ENCODE data around the gene RASGEF1B.

RASGEF1B gene

DNA sequence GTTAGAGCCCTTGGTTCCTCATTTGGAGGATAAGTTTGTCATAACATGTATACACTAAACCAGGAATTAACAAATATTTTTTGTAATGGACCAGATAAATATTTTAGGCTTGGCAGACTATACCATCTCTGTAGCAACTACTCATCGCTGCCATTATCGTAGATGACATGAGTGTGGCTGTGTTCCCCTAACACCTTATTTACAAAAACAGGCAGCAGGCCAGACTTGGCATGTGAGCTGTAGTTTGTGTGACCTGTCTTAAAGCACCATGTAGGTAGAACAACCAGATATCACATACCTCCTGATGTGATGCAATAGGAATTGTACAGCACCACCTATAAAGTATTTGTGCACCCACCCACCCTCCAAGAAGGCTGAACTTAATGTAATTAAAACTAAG, 82.0 kb downstream of the RASGEF1B start:
- no peaks in the 10 kb centered on the region for H3K79me2 ChIP-seq (ENCODE audit: control insufficient read depth, insufficient read depth, low read length, poor library complexity)
- no peak overlapping the region for H2BK12ac ChIP-seq (ENCODE audit: low read length)
- H2BK5ac ChIP-seq (ENCODE audit: low read depth, low read length, poor library complexity), result no peak overlapping the region
- no peak overlapping the region for H3K27ac ChIP-seq (ENCODE audit: low read depth, low read length)
- WGBS (ENCODE audit: extremely low coverage, insufficient coverage, insufficient read length), result no CpG with 5 or more reads among the region's 2 CpGs
- no peak overlapping the region for H3K4ac ChIP-seq (ENCODE audit: low read depth, low read length)
- H4K12ac ChIP-seq (ENCODE audit: low read depth, low read length), result no peak overlapping the region
- H3K4me2 ChIP-seq (ENCODE audit: low read length), result no peak overlapping the region
- H3K23ac ChIP-seq (ENCODE audit: low read length), result no peak overlapping the region
- no peak overlapping the region for H2BK120ac ChIP-seq (ENCODE audit: insufficient read depth, low read length, poor library complexity)
- no peaks in the 10 kb centered on the region for H3K9me3 ChIP-seq (ENCODE audit: insufficient read depth, low read depth, low read length)
- no peaks in the 10 kb centered on the region for H3K79me1 ChIP-seq (ENCODE audit: low read length)
- H2AFZ ChIP-seq (ENCODE audit: insufficient read depth, low read length, poor library complexity), result no peak overlapping the region
- DNase-seq, result no peak
- H3K36me3 ChIP-seq (ENCODE audit: control insufficient read depth in 1 of 2, insufficient read depth in 2 of 2, low read length in 2 of 2), result no peaks in the 10 kb centered on the region
- no peak overlapping the region for H2AK5ac ChIP-seq (ENCODE audit: low read length)
- H4K8ac ChIP-seq (ENCODE audit: low read depth, low read length), result no peak overlapping the region
- H4K91ac ChIP-seq (ENCODE audit: low read depth, low read length), result no peak overlapping the region
- H3K9ac ChIP-seq (ENCODE audit: low read length), result no peak overlapping the region
- no peaks in the 10 kb centered on the region for H3K27me3 ChIP-seq (ENCODE audit: insufficient read depth, low read length)
- no peak overlapping the region for H3K4me3 ChIP-seq (ENCODE audit: low read depth, low read length)
- H3K18ac ChIP-seq (ENCODE audit: low read length), result no peak overlapping the region
- H3K4me1 ChIP-seq (ENCODE audit: control insufficient read depth in 1 of 2, insufficient read depth in 2 of 2, low read length in 2 of 2), result no peaks in the 10 kb centered on the region
- no peak overlapping the region for H3K14ac ChIP-seq (ENCODE audit: low read length)

DNA sequence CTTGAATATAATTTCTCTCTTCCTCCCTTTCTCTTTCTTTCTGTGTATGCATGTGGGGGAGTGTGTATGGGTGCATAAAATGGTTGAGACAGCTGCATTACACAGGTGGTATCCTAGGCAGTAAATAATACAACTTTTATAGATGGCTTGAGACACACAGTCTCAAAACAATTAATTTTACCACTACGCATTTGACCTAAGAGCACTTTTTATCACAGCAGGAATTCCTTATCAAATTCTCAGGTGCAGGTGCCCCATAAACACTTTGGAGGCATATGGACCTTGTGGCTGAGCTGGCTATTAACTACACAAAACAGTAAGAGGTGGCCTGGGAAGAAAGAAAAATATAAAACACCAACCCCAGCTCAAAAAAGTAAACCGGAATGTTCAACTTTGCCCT, 91.3 kb downstream of the RASGEF1B start:
- no peak overlapping the region for H3K27ac ChIP-seq (ENCODE audit: low read depth, low read length)
- no peak overlapping the region for H3K14ac ChIP-seq (ENCODE audit: low read length)
- H3K9me3 ChIP-seq (ENCODE audit: insufficient read depth, low read depth, low read length), result no peaks in the 10 kb centered on the region
- H3K9ac ChIP-seq (ENCODE audit: low read length), result no peak overlapping the region
- no peak overlapping the region for H3K23ac ChIP-seq (ENCODE audit: low read length)
- no peak overlapping the region for H2AK5ac ChIP-seq (ENCODE audit: low read length)
- no peak overlapping the region for H3K4me2 ChIP-seq (ENCODE audit: low read length)
- H2AFZ ChIP-seq (ENCODE audit: insufficient read depth, low read length, poor library complexity), result no peak overlapping the region
- no peaks in the 10 kb centered on the region for H3K27me3 ChIP-seq (ENCODE audit: insufficient read depth, low read length)
- H2BK5ac ChIP-seq (ENCODE audit: low read depth, low read length, poor library complexity), result no peak overlapping the region
- no peak overlapping the region for H4K91ac ChIP-seq (ENCODE audit: low read depth, low read length)
- H4K8ac ChIP-seq (ENCODE audit: low read depth, low read length), result no peak overlapping the region
- H3K18ac ChIP-seq (ENCODE audit: low read length), result no peak overlapping the region
- no peak overlapping the region for H3K4me3 ChIP-seq (ENCODE audit: low read depth, low read length)
- no peaks in the 10 kb centered on the region for H3K36me3 ChIP-seq (ENCODE audit: control insufficient read depth in 1 of 2, insufficient read depth in 2 of 2, low read length in 2 of 2)
- H3K79me2 ChIP-seq (ENCODE audit: control insufficient read depth, insufficient read depth, low read length, poor library complexity), result no peaks in the 10 kb centered on the region
- no peak for DNase-seq
- H2BK12ac ChIP-seq (ENCODE audit: low read length), result no peak overlapping the region
- H3K4ac ChIP-seq (ENCODE audit: low read depth, low read length), result no peak overlapping the region
- no peak overlapping the region for H2BK120ac ChIP-seq (ENCODE audit: insufficient read depth, low read length, poor library complexity)
- H3K79me1 ChIP-seq (ENCODE audit: low read length), result no peaks in the 10 kb centered on the region
- no CpG with 5 or more reads among the region's 2 CpGs for WGBS (ENCODE audit: extremely low coverage, insufficient coverage, insufficient read length)
- no peak overlapping the region for H4K12ac ChIP-seq (ENCODE audit: low read depth, low read length)
- H3K4me1 ChIP-seq (ENCODE audit: control insufficient read depth in 1 of 2, insufficient read depth in 2 of 2, low read length in 2 of 2), result no peaks in the 10 kb centered on the region

DNA sequence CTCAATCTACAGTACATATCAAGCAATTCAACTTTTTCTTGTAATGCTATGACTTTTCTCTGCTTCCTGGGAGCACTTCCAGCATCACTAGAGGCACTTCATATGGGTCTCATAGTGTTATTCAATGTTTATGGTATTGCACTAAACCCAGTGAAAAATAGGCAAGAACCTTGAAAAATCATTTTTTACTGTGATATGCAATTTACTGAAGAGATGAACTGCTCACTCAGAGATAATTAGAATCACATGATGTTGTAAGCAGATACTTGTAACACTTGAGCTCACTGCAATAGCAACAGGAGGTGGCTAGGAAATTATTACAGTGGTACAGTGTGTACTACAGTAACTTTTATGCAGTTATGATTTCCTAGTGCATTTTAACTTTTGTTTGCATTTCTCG, 93.3 kb downstream of the RASGEF1B start:
- Histone ChIP-seq H2BK120ac (ENCODE audit: insufficient read depth, low read length, poor library complexity) (no peak overlapping the region), H2BK5ac (ENCODE audit: low read depth, low read length, poor library complexity) (no peak overlapping the region), H2AFZ (ENCODE audit: insufficient read depth, low read length, poor library complexity) (no peak overlapping the region), H3K9ac (ENCODE audit: low read length) (no peak overlapping the region), H3K4me3 (ENCODE audit: low read depth, low read length) (no peak overlapping the region), H3K18ac (ENCODE audit: low read length) (no peak overlapping the region), H3K27me3 (ENCODE audit: insufficient read depth, low read length) (no peaks in the 10 kb centered on the region), H4K8ac (ENCODE audit: low read depth, low read length) (no peak overlapping the region), H2AK5ac (ENCODE audit: low read length) (no peak overlapping the region), H2BK12ac (ENCODE audit: low read length) (no peak overlapping the region), H3K9me3 (ENCODE audit: insufficient read depth, low read depth, low read length) (no peaks in the 10 kb centered on the region), H3K4me1 (ENCODE audit: control insufficient read depth in 1 of 2, insufficient read depth in 2 of 2, low read length in 2 of 2) (no peaks in the 10 kb centered on the region), H3K36me3 (ENCODE audit: control insufficient read depth in 1 of 2, insufficient read depth in 2 of 2, low read length in 2 of 2) (no peaks in the 10 kb centered on the region), H4K12ac (ENCODE audit: low read depth, low read length) (no peak overlapping the region), H3K14ac (ENCODE audit: low read length) (no peak overlapping the region), H4K91ac (ENCODE audit: low read depth, low read length) (no peak overlapping the region), H3K79me1 (ENCODE audit: low read length) (no peaks in the 10 kb centered on the region), H3K4ac (ENCODE audit: low read depth, low read length) (no peak overlapping the region), H3K79me2 (ENCODE audit: control insufficient read depth, insufficient read depth, low read length, poor library complexity) (no peaks in the 10 kb centered on the region), H3K23ac (ENCODE audit: low read length) (no peak overlapping the region), H3K4me2 (ENCODE audit: low read length) (no peak overlapping the region), H3K27ac (ENCODE audit: low read depth, low read length) (no peak overlapping the region)
- DNase-seq, result no peak
- no CpG with 5 or more reads among the region's 1 CpG for WGBS (ENCODE audit: extremely low coverage, insufficient coverage, insufficient read length)

DNA sequence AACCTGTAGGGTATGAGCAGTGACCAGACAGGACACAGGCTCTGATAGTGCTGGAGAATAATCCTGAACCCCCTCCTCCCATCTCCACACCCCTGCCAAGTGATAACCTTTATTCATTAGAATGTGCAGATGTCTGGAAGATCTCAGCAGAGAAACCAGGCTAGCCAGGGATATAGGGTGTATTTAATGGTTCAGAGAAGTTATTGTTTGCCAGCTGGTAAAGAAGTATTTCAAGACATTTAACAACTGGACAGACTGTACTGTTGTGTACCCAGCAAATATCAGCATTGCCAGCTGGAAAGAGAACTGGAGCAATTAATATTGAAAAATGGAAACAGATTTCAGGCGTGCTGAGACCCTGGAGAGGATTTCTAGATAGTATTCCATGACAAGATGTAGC, 94.5 kb downstream of the RASGEF1B start:
- no peak overlapping the region for H3K14ac ChIP-seq (ENCODE audit: low read length)
- no peaks in the 10 kb centered on the region for H3K27me3 ChIP-seq (ENCODE audit: insufficient read depth, low read length)
- H3K4me3 ChIP-seq (ENCODE audit: low read depth, low read length), result no peak overlapping the region

More for the DNA sequence above, 94.5 kb downstream of the RASGEF1B start:
- no peaks in the 10 kb centered on the region for H3K79me2 ChIP-seq (ENCODE audit: control insufficient read depth, insufficient read depth, low read length, poor library complexity)
- no peaks in the 10 kb centered on the region for H3K79me1 ChIP-seq (ENCODE audit: low read length)
- no peak overlapping the region for H4K91ac ChIP-seq (ENCODE audit: low read depth, low read length)
- no peak overlapping the region for H3K9ac ChIP-seq (ENCODE audit: low read length)
- no CpG with 5 or more reads among the region's 1 CpG for WGBS (ENCODE audit: extremely low coverage, insufficient coverage, insufficient read length)
- H3K27ac ChIP-seq (ENCODE audit: low read depth, low read length), result no peak overlapping the region
- H2BK5ac ChIP-seq (ENCODE audit: low read depth, low read length, poor library complexity), result no peak overlapping the region
- H3K4me1 ChIP-seq (ENCODE audit: control insufficient read depth in 1 of 2, insufficient read depth in 2 of 2, low read length in 2 of 2), result no peaks in the 10 kb centered on the region
- H3K18ac ChIP-seq (ENCODE audit: low read length), result no peak overlapping the region
- no peak overlapping the region for H4K8ac ChIP-seq (ENCODE audit: low read depth, low read length)
- no peak overlapping the region for H2AK5ac ChIP-seq (ENCODE audit: low read length)
- H3K23ac ChIP-seq (ENCODE audit: low read length), result no peak overlapping the region
- H4K12ac ChIP-seq (ENCODE audit: low read depth, low read length), result no peak overlapping the region
- DNase-seq, result no peak
- no peak overlapping the region for H2AFZ ChIP-seq (ENCODE audit: insufficient read depth, low read length, poor library complexity)
- no peak overlapping the region for H3K4ac ChIP-seq (ENCODE audit: low read depth, low read length)
- no peaks in the 10 kb centered on the region for H3K36me3 ChIP-seq (ENCODE audit: control insufficient read depth in 1 of 2, insufficient read depth in 2 of 2, low read length in 2 of 2)
- no peak overlapping the region for H2BK12ac ChIP-seq (ENCODE audit: low read length)
- no peak overlapping the region for H3K4me2 ChIP-seq (ENCODE audit: low read length)
- H3K9me3 ChIP-seq (ENCODE audit: insufficient read depth, low read depth, low read length), result no peaks in the 10 kb centered on the region
- H2BK120ac ChIP-seq (ENCODE audit: insufficient read depth, low read length, poor library complexity), result no peak overlapping the region

Measured in trophoblast cell (in vitro differentiated cells and primary cell).